PFSK-1 (cell line): Measurements from ENCODE around the gene TAF4B.

ENCODE experiments used
- FOXP2 ChIP-seq: optimal IDR thresholded peaks from 2 replicates; pipeline ENCODE3; 2011; ENCODE audit warnings: borderline replicate concordance, control low read depth, inconsistent platforms; ENCODE audit not compliant: insufficient read depth; ENCODE audit errors: extremely low read length, extremely low read depth
- POLR2AphosphoS5 ChIP-seq: IDR thresholded peaks from 2 replicates; pipeline ENCODE4 v1.6.1; 2012; ENCODE audit warnings: low read depth, mild to moderate bottlenecking, control low read depth, low read length, moderate library complexity
- SIN3A ChIP-seq: IDR thresholded peaks from 2 replicates; pipeline ENCODE4 v1.6.1; 2012; ENCODE audit warnings: mild to moderate bottlenecking, low read length, moderate library complexity, borderline replicate concordance; ENCODE audit not compliant: insufficient read depth
- TAF1 ChIP-seq: IDR thresholded peaks from 2 replicates; pipeline ENCODE4 v1.6.1; 2012; ENCODE audit warnings: low read length, control low read depth, borderline replicate concordance; ENCODE audit not compliant: insufficient read depth
- TF ChIP-seq, protein P1 (sequence below), 2 experiments: IDR thresholded peaks; 2 replicates each; pipeline versions ENCODE4 v1.6.1 to v1.8.0; 2011 to 2012; ENCODE audit warnings: low read depth in 2 of 2, low read length in 2 of 2, control low read depth in 1 of 2, inconsistent platforms in 1 of 2, mild to moderate bottlenecking in 1 of 2, moderate library complexity in 1 of 2; ENCODE audit not compliant: insufficient read depth in 1 of 2

The TAF4B gene

DNA sequence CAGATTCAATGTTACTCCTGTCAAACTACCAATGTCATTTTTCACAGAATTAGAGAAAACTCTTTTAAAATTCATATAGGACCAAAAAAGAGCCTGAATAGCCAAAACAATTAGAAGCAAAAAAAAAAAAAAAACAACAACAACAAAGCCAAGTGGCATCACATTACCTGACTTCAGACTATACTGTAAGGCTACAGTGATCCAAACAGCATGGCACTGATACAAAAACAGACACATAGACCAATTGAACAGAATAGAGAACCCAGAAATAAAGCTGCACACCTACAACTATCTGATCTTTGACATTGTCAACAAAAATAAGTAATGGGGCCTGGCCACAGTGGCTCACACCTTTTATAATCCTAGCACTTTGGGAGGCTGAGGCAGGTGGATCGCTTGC lies 53.2 kb downstream of the TAF4B start:
- no peak for TF ChIP-seq SIN3A
- no peak for TF ChIP-seq POLR2AphosphoS5
- TF ChIP-seq FOXP2 = no peak

DNA sequence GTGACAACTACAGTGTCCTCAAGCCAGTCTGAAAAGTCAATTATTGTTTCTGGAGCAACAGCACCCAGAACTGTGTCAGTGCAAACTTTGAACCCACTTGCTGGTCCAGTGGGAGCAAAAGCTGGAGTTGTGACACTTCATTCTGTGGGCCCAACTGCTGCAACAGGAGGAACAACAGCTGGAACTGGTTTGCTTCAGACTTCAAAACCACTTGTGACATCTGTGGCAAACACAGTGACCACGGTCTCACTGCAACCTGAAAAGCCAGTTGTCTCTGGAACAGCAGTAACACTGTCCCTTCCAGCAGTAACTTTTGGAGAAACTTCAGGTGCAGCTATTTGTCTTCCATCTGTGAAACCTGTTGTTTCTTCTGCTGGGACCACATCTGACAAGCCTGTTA lies 59.8 kb downstream of the TAF4B start:
- TF ChIP-seq, protein P1, sequence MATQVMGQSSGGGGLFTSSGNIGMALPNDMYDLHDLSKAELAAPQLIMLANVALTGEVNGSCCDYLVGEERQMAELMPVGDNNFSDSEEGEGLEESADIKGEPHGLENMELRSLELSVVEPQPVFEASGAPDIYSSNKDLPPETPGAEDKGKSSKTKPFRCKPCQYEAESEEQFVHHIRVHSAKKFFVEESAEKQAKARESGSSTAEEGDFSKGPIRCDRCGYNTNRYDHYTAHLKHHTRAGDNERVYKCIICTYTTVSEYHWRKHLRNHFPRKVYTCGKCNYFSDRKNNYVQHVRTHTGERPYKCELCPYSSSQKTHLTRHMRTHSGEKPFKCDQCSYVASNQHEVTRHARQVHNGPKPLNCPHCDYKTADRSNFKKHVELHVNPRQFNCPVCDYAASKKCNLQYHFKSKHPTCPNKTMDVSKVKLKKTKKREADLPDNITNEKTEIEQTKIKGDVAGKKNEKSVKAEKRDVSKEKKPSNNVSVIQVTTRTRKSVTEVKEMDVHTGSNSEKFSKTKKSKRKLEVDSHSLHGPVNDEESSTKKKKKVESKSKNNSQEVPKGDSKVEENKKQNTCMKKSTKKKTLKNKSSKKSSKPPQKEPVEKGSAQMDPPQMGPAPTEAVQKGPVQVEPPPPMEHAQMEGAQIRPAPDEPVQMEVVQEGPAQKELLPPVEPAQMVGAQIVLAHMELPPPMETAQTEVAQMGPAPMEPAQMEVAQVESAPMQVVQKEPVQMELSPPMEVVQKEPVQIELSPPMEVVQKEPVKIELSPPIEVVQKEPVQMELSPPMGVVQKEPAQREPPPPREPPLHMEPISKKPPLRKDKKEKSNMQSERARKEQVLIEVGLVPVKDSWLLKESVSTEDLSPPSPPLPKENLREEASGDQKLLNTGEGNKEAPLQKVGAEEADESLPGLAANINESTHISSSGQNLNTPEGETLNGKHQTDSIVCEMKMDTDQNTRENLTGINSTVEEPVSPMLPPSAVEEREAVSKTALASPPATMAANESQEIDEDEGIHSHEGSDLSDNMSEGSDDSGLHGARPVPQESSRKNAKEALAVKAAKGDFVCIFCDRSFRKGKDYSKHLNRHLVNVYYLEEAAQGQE (IDR thresholded peaks at IDR 0.05; ENCODE audit: insufficient read depth in 1 of 2, low read depth in 2 of 2, low read length in 2 of 2) = no peak
- TF ChIP-seq FOXP2 (no peak), TAF1 (no peak), SIN3A (no peak), POLR2AphosphoS5 (no peak)

DNA sequence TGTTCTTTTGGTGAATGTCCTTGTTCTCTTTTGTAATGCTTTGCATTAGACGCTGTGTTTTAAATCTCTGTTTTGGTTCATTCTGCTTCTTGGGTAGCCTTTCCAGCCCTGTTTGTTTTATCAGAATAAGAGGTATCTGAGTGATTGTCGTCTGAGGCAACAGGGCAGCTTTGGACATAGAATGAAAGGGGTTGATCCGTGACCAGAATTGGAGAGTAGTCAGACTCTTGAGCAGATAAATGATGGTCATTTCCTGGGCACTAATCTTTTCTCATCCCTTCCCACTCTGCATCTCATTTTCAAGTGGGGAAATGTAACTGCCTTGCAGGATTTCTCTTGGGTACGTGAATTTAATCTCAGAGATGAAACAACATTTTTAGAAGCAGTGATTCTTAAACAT lies 61.4 kb downstream of the TAF4B start:
- TF ChIP-seq FOXP2 = no peak
- TF ChIP-seq SIN3A = no peak

DNA sequence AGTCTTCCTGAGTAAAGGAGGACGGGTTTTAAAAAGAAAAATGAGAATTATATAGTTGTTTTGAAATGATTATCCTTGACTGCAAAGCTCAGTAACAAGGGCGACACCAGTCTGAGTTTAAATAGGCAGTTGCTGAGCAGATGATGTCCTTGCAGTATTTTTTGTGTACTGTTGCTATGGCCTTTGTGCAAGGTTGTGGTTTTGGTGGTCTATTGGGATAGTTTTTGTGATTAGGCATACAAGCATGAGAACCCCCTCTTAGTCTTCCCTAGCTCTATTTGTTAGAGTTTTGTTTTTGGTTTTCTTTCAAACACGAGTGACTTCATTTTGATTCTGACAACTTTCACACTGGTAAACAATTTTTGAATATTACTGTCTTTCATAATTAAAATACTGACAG lies 64.1 kb downstream of the TAF4B start:
- TF ChIP-seq, protein P1 (IDR thresholded peaks at IDR 0.05; ENCODE audit: insufficient read depth in 1 of 2, low read depth in 2 of 2, low read length in 2 of 2) = no peak
- TF ChIP-seq POLR2AphosphoS5 (no peak), FOXP2 (no peak), TAF1 (no peak), SIN3A (no peak)

DNA sequence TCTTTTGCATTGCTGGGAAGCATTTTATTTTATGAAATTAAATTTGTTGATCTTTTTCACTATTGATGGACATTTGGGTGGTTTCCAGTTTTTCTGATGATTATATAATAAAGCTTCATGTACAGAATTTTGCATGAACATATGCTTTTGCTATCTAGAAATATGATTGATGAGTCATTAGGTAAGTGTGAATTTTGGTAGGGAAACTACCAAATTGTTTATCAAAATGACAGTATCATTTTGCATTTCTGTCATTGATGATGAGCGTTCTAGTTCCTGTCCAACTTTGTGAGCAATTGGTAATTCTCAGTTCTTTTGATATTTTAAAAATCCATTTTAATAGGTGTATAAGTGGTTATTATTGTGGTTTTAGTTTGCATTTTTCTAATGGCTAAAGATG lies 67.7 kb downstream of the TAF4B start:
- TF ChIP-seq SIN3A = no peak
- TF ChIP-seq POLR2AphosphoS5 = no peak

DNA sequence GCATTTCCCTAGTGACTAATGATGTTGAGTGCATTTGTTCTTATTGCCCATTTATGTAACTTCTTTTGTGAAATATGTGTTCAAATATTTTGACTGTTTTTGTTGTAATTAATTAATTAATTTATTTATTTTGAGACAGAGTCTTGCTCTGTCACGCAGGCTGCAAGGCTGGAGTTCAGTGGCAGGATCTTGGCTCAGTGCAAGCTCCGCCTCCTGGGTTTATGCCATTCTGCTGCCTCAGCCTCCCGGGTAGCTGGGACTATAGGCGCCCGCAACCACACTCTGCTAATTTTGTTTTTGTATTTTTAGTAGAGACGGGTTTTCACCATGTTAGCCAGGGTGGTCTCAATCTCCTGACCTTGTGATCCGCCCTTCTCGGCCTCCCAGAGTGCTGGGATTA lies 71.9 kb downstream of the TAF4B start:
- TF ChIP-seq, protein P1 (IDR thresholded peaks at IDR 0.05; ENCODE audit: insufficient read depth in 1 of 2, low read depth in 2 of 2, low read length in 2 of 2) = no peak

DNA sequence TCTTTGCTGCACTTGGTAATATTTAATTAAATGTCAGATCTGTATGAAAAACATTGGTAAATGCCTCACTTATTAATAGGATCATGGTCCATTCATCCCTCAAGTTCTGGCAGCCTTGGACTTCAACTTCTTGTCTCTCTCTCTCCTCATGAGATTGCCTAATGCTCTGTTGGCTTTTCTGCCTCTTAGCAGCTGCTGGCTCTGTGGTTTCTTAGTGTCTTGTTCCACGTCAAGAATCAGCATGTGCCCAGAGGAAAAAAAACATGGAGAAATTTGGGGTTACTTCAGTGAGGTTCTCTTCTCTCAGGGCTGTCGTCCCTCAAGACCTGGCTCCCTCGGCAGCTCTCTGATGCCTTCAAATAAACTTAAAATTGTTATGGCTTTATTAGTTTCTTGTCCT lies 75.4 kb downstream of the TAF4B start:
- TF ChIP-seq POLR2AphosphoS5 = no peak
- TF ChIP-seq, protein P1 (IDR thresholded peaks at IDR 0.05; ENCODE audit: insufficient read depth in 1 of 2, low read depth in 2 of 2, low read length in 2 of 2) = no peak
- no peak for TF ChIP-seq FOXP2
- no peak for TF ChIP-seq TAF1
- TF ChIP-seq SIN3A = no peak
